ENCODE data around the gene DBN1. TPM values are rescaled to one million over a fixed set of nuclear protein-coding genes. Genes with fewer than 3 reads are reported as not detected.

Gene DBN1
- total RNA-seq, 1 experiment from 2014 or later = 286 TPM

DNA sequence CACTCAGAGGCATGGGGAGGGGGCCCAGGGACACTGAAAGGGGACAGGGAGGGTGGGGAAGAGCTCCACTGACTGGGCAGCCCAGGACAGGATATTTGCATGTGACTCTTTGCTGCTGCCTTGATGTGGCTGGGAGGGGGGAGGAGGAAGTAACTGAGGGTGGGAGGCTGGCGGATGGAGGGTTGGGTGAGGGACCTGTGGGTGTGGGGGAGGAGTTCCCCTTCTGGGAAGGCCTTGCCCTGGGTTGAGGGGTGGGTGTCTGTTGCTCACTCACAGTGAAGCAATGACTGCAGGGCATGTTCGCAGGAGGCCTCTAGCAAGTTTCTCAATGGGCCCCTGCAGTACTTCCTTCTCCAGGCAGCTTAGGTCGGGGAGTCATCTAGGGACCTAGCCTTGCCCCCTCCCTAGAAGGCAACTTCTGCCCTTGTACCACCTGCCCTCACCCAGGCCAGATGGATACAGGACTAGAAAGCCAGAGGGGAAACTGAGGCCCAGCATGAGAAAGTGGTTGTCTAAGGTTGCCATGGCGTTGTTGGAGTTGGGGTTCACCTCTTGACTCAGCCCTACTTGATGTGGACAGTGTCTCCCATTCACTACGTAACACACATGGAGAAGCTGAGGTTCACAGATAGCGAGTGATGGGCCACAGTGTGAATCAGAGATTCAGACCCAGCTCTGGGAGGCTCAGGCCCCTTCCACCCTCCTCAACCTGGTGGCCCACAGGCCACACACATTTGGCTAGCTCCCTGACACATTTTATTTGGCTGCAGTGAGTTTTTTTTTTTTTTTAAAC lies 44.0 kb downstream of the DBN1 start:
- intact Hi-C loops (cut with micrococcal nuclease; ENCODE audit: unreplicated experiment) = no loop called here
- TF ChIP-seq EZH2 (IDR thresholded peaks at IDR 0.05; ENCODE audit: borderline replicate concordance, low read depth, low read length, poor library complexity, severe bottlenecking) = no peak
- TF ChIP-seq, protein P1, sequence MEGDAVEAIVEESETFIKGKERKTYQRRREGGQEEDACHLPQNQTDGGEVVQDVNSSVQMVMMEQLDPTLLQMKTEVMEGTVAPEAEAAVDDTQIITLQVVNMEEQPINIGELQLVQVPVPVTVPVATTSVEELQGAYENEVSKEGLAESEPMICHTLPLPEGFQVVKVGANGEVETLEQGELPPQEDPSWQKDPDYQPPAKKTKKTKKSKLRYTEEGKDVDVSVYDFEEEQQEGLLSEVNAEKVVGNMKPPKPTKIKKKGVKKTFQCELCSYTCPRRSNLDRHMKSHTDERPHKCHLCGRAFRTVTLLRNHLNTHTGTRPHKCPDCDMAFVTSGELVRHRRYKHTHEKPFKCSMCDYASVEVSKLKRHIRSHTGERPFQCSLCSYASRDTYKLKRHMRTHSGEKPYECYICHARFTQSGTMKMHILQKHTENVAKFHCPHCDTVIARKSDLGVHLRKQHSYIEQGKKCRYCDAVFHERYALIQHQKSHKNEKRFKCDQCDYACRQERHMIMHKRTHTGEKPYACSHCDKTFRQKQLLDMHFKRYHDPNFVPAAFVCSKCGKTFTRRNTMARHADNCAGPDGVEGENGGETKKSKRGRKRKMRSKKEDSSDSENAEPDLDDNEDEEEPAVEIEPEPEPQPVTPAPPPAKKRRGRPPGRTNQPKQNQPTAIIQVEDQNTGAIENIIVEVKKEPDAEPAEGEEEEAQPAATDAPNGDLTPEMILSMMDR (conservative IDR thresholded peaks at IDR 0.05; ENCODE audit: low read depth, low read length) = no peak

DNA sequence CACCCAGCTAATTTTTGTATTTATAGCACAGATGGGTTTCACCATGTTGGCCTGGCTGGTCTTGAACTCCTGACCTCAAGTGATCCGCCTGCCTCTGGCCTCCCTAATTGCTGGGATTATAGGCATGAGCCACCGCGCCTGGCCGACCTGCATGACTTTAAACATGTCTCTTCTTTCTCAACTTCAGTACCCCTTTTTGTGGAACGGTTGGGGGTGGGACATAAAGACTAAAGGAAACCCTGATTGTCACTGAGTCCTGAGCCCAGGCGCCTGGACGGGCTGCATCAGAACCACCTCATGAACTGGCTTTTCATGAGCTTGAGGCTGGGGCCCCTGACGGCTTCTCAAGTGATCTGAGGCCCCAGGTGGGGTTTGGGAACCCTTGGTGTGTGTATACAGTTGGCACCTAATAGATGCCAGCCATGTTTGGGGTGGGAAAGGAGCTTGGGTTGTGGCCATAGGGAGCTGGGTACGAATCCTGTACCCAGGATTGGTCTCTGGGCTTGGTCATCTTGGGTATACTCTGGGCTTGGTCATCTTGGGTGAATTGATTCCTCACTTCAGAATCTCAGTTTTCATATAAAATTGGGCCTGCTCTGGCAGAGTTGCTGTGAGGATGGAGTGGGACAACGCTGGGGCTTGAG lies 44.7 kb downstream of the DBN1 start:
- CTCF ChIA-PET = no interaction called here
- Histone ChIP-seq H3K27me3 (replicated peaks; ENCODE audit: insufficient read depth, low read depth, low read length, poor library complexity) (no peaks in the 10 kb centered on the region), H3K36me3 (ENCODE audit: insufficient read depth, low read length, poor library complexity, severe bottlenecking) (peaks cover 10% of the 10 kb centered on the region), H3K4me3 (ENCODE audit: low read depth, low read length, poor library complexity, severe bottlenecking) (no peak overlapping the region), H3K27ac (ENCODE audit: low read depth, low read length, poor library complexity, severe bottlenecking) (no peak overlapping the region), H3K4me1 (ENCODE audit: insufficient read depth, low read length, poor library complexity, severe bottlenecking) (peaks cover 13% of the 10 kb centered on the region), H3K9me3 (ENCODE audit: low read depth, low read length, poor library complexity, severe bottlenecking) (no peaks in the 10 kb centered on the region)
- DNase-seq (ENCODE audit: low spot score) = no peak
- BruUV-seq (replicated peaks) = no TSS peak
- TF ChIP-seq, protein P1 (conservative IDR thresholded peaks at IDR 0.05; ENCODE audit: low read depth, low read length) = no peak
- no peak for TF ChIP-seq EZH2 (IDR thresholded peaks at IDR 0.05; ENCODE audit: borderline replicate concordance, low read depth, low read length, poor library complexity, severe bottlenecking)
- intact Hi-C loops (cut with micrococcal nuclease; ENCODE audit: unreplicated experiment) = no loop called here
- POLR2A ChIA-PET (ENCODE audit: low non-redundant PET) = no interaction called here

More for the DNA sequence above, 44.0 kb downstream of the DBN1 start:
- DNase-seq (ENCODE audit: low spot score) = no peak
- POLR2A ChIA-PET (ENCODE audit: low non-redundant PET) = no interaction called here
- Histone ChIP-seq H3K27ac (ENCODE audit: low read depth, low read length, poor library complexity, severe bottlenecking) (no peak overlapping the region), H3K4me3 (ENCODE audit: low read depth, low read length, poor library complexity, severe bottlenecking) (no peak overlapping the region), H3K4me1 (ENCODE audit: insufficient read depth, low read length, poor library complexity, severe bottlenecking) (peaks cover 13% of the 10 kb centered on the region), H3K27me3 (replicated peaks; ENCODE audit: insufficient read depth, low read depth, low read length, poor library complexity) (no peaks in the 10 kb centered on the region), H3K9me3 (ENCODE audit: low read depth, low read length, poor library complexity, severe bottlenecking) (no peaks in the 10 kb centered on the region), H3K36me3 (ENCODE audit: insufficient read depth, low read length, poor library complexity, severe bottlenecking) (peaks cover 13% of the 10 kb centered on the region)
- CTCF ChIA-PET = no interaction called here
- BruUV-seq (replicated peaks) = no TSS peak

DNA sequence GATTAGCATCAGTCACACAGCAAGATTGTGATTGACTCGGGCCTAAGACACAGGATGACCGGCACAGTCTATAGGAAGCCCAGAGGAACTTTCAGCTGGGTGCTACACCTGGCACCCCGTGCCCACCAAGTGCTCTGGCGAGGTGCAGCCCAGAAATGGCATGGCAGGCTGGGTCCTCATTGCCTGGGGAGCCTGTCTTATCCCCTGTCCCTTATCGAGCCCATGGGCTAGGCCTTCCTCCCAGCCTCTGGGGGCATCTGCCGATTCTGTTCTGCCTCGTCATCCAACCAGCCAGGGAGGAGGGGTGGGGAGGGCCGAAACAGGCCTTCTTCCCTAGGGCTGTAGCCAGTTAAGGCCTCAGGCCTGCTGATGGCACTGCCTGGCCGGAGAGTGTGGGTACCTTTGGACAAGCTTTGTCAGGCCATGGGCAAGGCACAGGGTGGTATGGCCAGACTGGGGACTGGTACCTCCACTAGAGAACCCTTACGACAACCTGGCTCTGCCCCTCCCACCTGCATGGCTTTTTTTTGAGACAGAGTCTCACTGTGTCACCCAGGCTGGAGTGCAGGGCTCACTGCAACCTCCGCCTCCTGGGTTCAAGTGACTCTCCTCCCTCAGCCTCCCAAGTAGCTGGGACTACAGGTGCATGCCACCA lies 45.4 kb downstream of the DBN1 start:
- no peaks in the 10 kb centered on the region for H3K27me3 ChIP-seq (replicated peaks; ENCODE audit: insufficient read depth, low read depth, low read length, poor library complexity)
- H3K9me3 ChIP-seq (ENCODE audit: low read depth, low read length, poor library complexity, severe bottlenecking) = no peaks in the 10 kb centered on the region
- TF ChIP-seq, protein P1 (conservative IDR thresholded peaks at IDR 0.05; ENCODE audit: low read depth, low read length) = no peak
- no peak for TF ChIP-seq EZH2 (IDR thresholded peaks at IDR 0.05; ENCODE audit: borderline replicate concordance, low read depth, low read length, poor library complexity, severe bottlenecking)
- BruUV-seq (replicated peaks) = no TSS peak
- peaks cover 13% of the 10 kb centered on the region for H3K4me1 ChIP-seq (ENCODE audit: insufficient read depth, low read length, poor library complexity, severe bottlenecking)
- peak overlapping the region; percentile 76 for H3K4me3 ChIP-seq (ENCODE audit: low read depth, low read length, poor library complexity, severe bottlenecking)
- ChIA-PET POLR2A (ENCODE audit: low non-redundant PET) (interaction anchor here (0.6 kb wide), 1 partner anchor 1814 kb away, joined by 3 read pairs; no protein-coding TSS in a partner anchor), CTCF (no interaction called here)
- peak overlapping the region; percentile 84 for H3K27ac ChIP-seq (ENCODE audit: low read depth, low read length, poor library complexity, severe bottlenecking)
- DNase-seq (ENCODE audit: low spot score) = no peak
- intact Hi-C loops (cut with micrococcal nuclease; ENCODE audit: unreplicated experiment) = no loop called here
- H3K36me3 ChIP-seq (ENCODE audit: insufficient read depth, low read length, poor library complexity, severe bottlenecking) = peaks cover 10% of the 10 kb centered on the region

All from A673 (cell line).